M059J (cell line): ENCODE measurements around the gene DTNB. TPM values are rescaled to one million over a fixed set of nuclear protein-coding genes. Genes with fewer than 3 reads are reported as not detected.
A peak's percentile ranks its signal among the peaks of the same experiment; 100 is the strongest.
"Not testable (repeated sequence)": the region's sequence is repeated elsewhere in the genome, so short reads cannot be mapped to it uniquely, and the experiment has no call there.

ENCODE experiments used
- DNase-seq: peaks from one replicate; pipeline ENCODE4 v3.0.0-alpha.2; 2012; ENCODE audit warnings: low read depth
- total RNA-seq: library from RNA; depleted of rRNA; stranded (reverse); fragments of >200 nt; shearing (Covaris generic); gene quantifications from 2 replicates; pipeline ENCODE4 v1.2.3, GENCODE V29; 2014

The DTNB gene
- total RNA-seq, 1 experiment from 2014 or later: 12.2 TPM

DNA sequence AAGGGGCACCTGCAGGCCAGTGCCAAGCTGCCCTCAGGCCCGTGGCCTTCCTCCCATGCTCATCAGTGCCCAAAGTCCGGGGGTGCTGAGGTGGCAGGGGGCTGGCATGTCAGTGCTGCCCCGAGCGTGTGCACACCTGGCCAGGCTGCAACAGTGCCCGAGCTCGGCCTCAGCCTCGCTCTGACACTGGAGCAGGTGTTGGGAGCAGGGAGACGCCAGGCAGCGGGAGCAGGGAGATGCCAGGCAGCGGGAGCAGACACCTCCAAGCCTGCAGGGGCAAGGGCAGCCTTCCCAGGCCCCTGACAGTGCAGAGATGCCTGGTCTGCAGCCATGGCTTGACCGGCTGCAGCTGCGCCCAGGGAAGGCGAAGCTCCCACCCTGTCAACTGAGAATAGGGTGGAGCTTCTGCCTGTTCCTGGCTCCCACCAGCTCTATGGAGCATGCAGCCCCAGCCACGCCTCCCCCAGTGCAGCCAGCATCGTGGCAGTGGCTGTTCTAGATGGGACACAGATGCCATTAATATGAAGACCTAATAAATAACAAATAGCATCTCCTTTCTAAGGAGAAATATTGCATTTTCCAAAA is 82.4 kb downstream of the DTNB start:
- no peak for DNase-seq

- no peak for DNase-seq
Observed at GRCh38 chr2:25589676-25590205, 83.6 kb downstream of the DTNB start.

- DNase-seq: no peak
Observed at GRCh38 chr2:25588576-25588975, 84.8 kb downstream of the DTNB start.

GRCh38 chr2:25587361-25587760 is 86.0 kb downstream of the DTNB start:
- DNase-seq: peak; percentile 74

GRCh38 chr2:25586726-25587144 is 86.6 kb downstream of the DTNB start:
- DNase-seq: peak; percentile 55

DNA sequence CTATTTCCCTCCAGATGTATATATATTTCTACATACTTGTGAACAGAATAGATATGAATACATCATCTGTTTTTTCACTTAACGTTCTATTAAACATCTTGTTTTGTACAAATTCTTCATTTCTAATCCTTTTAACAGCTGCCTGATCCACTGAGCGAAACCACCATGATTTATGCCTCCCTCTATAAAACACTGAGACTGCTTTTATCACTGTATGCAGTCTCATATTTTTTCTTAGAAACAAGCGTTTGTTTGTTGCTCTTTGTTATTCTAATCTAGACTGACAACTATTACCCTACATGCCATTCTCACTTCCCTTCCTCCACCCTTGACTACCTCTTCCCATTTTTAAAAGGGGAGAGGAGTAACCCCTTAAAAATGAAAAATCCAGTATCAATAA is 88.2 kb downstream of the DTNB start:
- no peak for DNase-seq

DNA sequence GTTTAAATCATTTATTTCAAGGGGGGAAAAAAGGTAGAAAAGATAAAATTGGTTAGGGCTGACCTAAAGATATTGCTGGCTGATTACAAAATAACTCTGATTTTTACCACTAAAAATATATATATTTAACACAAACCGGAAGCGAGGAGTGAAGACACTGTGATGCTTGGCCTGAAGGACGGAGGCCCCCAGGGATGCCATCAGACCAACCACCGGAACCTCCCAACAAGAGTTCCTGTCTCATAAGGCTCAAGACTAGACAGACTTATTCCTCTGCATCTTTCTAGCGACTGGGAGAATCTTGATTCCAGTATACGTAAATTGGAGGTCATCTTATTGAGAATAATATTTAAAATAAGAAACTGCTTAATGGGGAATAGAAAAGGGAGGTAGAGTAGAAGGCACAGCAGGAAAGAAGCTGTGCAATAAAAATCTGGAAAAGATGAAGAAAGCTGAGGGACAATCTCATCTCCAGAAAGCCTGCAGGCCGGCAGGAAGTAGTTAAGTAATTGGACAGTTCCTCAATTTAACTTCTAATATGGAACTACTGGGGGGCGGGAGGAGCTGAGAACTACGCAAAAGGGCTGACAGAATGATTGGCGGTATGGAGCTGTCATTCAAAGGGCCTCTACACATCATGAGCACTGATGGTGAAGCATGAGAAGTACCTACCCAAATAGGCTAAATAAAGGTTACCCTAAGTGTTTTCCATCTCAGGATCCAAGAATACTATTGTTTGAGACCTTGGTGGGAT is 91.1 kb downstream of the DTNB start:
- DNase-seq: no peak

- DNase-seq: no peak
Observed at GRCh38 chr2:25576596-25576995, 96.8 kb downstream of the DTNB start.

- DNase-seq: no peak
Observed at GRCh38 chr2:25572638-25573037, 100.7 kb downstream of the DTNB start.

- DNase-seq: no peak
Observed at GRCh38 chr2:25570161-25570845, 103.1 kb downstream of the DTNB start.

DNA sequence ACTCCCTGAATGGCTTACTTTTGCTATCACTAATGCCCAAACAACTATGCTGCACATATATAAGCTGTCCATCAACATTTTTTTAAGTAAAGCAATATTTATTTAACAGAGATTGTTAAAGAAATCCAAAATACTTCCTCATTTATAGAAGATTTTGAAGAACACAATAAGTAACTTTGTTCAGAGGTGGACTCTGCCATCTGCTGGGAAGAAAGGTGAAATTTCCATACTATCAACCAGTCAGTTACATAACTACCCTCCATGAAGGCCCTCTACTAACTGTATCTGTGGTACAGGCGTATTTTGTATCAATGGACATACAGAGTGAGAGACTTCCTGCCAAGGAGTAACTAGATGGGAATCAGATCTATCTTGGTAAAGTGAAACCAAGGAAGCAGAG is 106.0 kb downstream of the DTNB start:
- peak; percentile 51 for DNase-seq

DNA sequence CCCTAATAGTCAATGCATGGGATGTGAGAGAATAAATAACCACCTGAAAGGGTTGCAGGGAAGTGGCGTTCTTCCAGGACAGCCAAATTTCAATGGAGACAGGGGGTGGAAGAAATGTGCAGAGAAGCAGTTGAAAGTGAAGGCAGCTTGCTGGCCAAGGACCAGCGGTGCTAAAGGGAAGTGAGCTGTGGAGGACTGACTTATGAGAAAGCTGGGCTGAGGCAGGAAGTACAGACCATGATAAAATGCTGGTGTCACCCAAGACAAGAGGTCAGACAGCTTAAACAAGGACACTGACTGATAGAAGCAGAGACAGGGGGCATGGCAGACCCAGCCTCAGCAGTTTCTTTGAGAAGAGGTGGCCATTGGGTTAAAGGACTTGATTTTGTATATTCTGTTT is 106.7 kb downstream of the DTNB start:
- no peak for DNase-seq

DNA sequence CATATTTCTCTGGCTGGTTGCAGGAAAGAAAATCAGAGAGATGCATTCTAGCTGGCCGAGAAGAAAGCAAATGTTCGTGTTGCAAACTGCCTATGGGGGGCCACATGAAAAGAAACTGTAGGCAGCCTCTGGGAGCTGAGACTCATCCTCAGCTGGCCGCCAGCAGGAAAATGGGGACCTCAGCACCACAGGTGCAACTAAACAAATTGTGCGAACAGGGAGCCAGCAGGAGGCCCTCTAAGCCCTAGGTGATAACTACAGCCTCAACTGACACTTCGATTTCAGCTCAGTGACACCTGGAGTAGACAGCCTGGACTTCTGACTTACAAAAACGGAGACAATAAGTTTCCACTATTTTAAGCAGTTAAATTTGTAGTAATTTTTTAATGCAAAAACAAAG is 107.3 kb downstream of the DTNB start:
- DNase-seq: no peak

GRCh38 chr2:25561136-25561850 is 112.1 kb downstream of the DTNB start:
- DNase-seq: no peak

- no peak for DNase-seq
Observed at GRCh38 chr2:25559148-25559547, 114.2 kb downstream of the DTNB start.

DNA sequence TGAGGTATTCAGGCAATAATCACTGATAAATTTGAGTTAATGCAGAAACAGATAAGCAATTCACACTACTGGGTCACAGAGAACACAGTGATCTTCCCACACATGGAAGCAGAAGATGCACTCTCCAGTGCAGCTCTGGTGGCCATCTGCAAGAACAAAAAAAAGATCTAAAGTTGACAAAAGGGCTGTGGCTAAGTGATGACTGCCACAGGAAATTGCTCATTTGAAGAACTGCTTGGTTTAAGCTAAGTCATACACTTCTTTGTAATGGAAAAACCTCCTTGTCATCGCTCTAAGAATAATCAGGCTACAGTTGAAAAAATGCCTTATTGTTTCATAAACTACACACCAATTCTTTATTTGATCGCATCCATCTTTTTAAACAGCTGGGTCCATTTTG is 115.1 kb downstream of the DTNB start:
- peak; percentile 79 for DNase-seq

GRCh38 chr2:25557179-25558036 is 116.0 kb downstream of the DTNB start:
- no peak for DNase-seq

DNA sequence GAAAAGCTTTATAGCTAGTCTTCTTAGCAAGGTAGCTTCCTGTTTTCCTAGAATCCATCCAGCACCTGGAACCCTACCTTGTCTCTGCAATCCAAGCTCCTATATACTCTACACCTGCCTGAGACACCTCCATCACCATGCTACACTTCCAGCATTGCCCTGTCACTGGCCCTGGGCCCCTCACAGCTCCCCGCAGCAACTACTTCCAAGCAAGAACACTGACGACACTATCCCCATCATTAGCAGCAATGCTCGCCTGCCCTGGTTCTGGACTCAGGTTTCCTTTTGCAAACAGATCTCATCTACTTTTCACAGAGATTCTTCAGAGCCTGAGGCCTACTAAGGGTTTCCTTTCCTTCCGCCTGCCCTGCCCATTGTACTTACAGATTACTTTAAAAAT is 121.1 kb downstream of the DTNB start:
- DNase-seq: no peak

DNA sequence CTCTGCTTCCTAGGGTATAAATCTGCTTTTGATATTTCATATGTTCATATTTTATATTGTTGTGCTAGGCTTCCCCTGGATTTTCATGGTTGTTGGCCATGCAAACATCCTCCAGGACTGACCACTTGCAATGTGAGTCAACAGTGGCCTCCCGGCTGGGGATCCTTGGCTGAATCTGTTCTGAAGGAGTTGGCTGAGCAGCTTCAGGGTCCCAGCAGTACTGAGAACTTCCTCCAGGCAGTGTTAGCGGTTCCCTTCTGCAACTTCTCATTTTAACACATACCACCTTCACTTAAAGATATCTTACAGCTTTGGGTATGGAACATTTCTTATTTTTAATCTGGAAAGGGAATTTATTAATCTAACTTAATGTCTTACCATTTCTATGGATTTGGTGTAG is 122.1 kb downstream of the DTNB start:
- DNase-seq: no peak

DNA sequence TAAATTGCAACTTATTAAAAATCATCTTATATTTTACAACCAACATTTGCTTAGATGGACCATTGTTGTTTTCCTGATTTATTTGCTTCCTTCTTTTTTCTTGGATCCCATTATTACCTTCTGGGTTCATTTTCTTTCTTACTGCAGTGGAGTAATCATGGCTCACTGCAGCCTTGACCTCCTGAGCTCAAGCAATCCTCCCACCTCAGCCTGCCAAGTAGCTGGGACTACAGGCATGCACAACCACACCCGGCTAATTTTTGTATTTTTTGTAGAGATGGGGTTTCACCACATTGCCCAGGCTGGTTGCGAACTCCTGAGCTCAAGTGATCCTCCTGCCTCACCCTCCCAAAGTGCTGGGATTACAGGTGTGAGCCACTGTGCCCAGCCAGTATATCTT is 123.8 kb downstream of the DTNB start:
- DNase-seq: not testable (repeated sequence)

- DNase-seq: peak; percentile 33
Observed at GRCh38 chr2:25548601-25549000, 124.8 kb downstream of the DTNB start.
